Epithelial cell of proximal tubule (primary cell): ENCODE measurements around the gene UBTD1. TPM values are rescaled to one million over a fixed set of nuclear protein-coding genes. Genes with fewer than 3 reads are reported as not detected.

Source experiments
- DNase-seq: peaks from one replicate; pipeline ENCODE4 v3.0.0-alpha.2; 2011; ENCODE audit warnings: low read depth
- H3K4me3 ChIP-seq: 2 replicates; pipeline ENCODE4 v1.5.1; 2011; ENCODE audit warnings: low read depth, mild to moderate bottlenecking, low read length
- CTCF ChIP-seq: conservative IDR thresholded peaks from 2 replicates; pipeline ENCODE4 v1.5.1; 2012; ENCODE audit warnings: low read depth, mild to moderate bottlenecking, low read length
- total RNA-seq: library from RNA; depleted of rRNA; stranded (reverse); fragments of >200 nt; gene quantifications from 2 replicates; pipeline ENCODE4 v1.2.3, GENCODE V29; 2015

Gene UBTD1
- total RNA-seq, 1 donor from 2014 or later, result 23.6 TPM

GRCh38 chr10:97608991-97609561 is 110.4 kb downstream of the UBTD1 start:
- no peak for TF ChIP-seq CTCF
- H3K4me3 ChIP-seq, result no peak overlapping the region
- no peak for DNase-seq

- no peak overlapping the region for H3K4me3 ChIP-seq
- no peak for DNase-seq
- TF ChIP-seq CTCF, result no peak
These were observed 112.7 kb downstream of the UBTD1 start for GRCh38 chr10:97611473-97611872.

- H3K4me3 ChIP-seq, result no peak overlapping the region
- DNase-seq, result no peak
- peak; percentile 63 for TF ChIP-seq CTCF
These were observed 113.7 kb downstream of the UBTD1 start for GRCh38 chr10:97612386-97612785.

- no peak for TF ChIP-seq CTCF
- H3K4me3 ChIP-seq, result no peak overlapping the region
- DNase-seq, result no peak
These were observed 119.6 kb downstream of the UBTD1 start for GRCh38 chr10:97618285-97618684.

- DNase-seq, result no peak
- TF ChIP-seq CTCF, result no peak
- H3K4me3 ChIP-seq, result no peak overlapping the region
These were observed 120.0 kb downstream of the UBTD1 start for GRCh38 chr10:97618733-97619132.

Other genes starting within 250 kb of the UBTD1 start
- gene ARHGAP19, start 206.3 kb upstream of the UBTD1 start, total RNA-seq, result 8.8 and 14.9 TPM in 2 replicates
- 1.1 and 1.2 TPM in 2 replicates for gene FRAT1, start 179.7 kb upstream of the UBTD1 start, total RNA-seq
- gene FRAT2, start 164.2 kb upstream of the UBTD1 start, total RNA-seq, result 6.3 and 11.4 TPM in 2 replicates
- 23.5 and 46.3 TPM in 2 replicates for gene RRP12, start 97.6 kb upstream of the UBTD1 start, total RNA-seq
- 629 and 772 TPM in 2 replicates for gene PGAM1, start 72.7 kb upstream of the UBTD1 start, total RNA-seq
- 34.2 and 65.3 TPM in 2 replicates for gene EXOSC1, start 52.9 kb upstream of the UBTD1 start, total RNA-seq
- gene ZDHHC16, start 52.7 kb upstream of the UBTD1 start, total RNA-seq, result 44.7 and 78.0 TPM in 2 replicates
- 103 and 108 TPM in 2 replicates for gene MMS19, start 502 bp upstream of the UBTD1 start, total RNA-seq
- 3.3 and 6.8 TPM in 2 replicates for gene ANKRD2, start 73.9 kb downstream of the UBTD1 start, total RNA-seq
- 4.1 and 10.8 TPM in 2 replicates for gene HOGA1, start 85.5 kb downstream of the UBTD1 start, total RNA-seq
- 0.12 TPM in 1 of 2 replicates, not detected in the other for gene C10orf62, start 90.8 kb downstream of the UBTD1 start, total RNA-seq
- 3.6 and 5.7 TPM in 2 replicates for gene MORN4, start 134.6 kb downstream of the UBTD1 start, total RNA-seq
- gene PI4K2A, start 141.7 kb downstream of the UBTD1 start, total RNA-seq, result 14.0 and 28.6 TPM in 2 replicates
- gene AVPI1, start 188.3 kb downstream of the UBTD1 start, total RNA-seq, result 6.5 and 12.0 TPM in 2 replicates
- gene MARVELD1, start 214.8 kb downstream of the UBTD1 start, total RNA-seq, result 21.2 and 30.5 TPM in 2 replicates
- gene ZFYVE27, start 238.2 kb downstream of the UBTD1 start, total RNA-seq, result 13.5 and 23.6 TPM in 2 replicates